Esophagus mucosa (tissue), 1 donor: ENCODE measurements around the gene LMOD2. TPM values are rescaled to one million over a fixed set of nuclear protein-coding genes. Genes with fewer than 3 reads are reported as not detected.
A peak's percentile ranks its signal among the peaks of the same experiment; 100 is the strongest.

Experiments
- ATAC-seq: fragments of 200-7000 bp; cut with Tn5 transposase; one replicate; pipeline ENCODE4 v1.9.1; 2020
- total RNA-seq: library from RNA; stranded (reverse); gene quantifications from one replicate; pipeline ENCODE4 v1.2.4, GENCODE V29; 2023
- donor health status: DM: yes; HTN: yes; CAD: no.

The LMOD2 gene
- total RNA-seq, 1 donor from 2014 or later: not detected

GRCh38 chr7:123641901-123642300, 13.8 kb upstream of the LMOD2 start:
- no peak for ATAC-seq

GRCh38 chr7:123643495-123644441, 11.9 kb upstream of the LMOD2 start:
- ATAC-seq: no peak

GRCh38 chr7:123645516-123645915, 10.2 kb upstream of the LMOD2 start:
- no peak for ATAC-seq

- ATAC-seq: no peak
Observed at GRCh38 chr7:123647106-123647730, 8.4 kb upstream of the LMOD2 start.

GRCh38 chr7:123649964-123650363, 5.7 kb upstream of the LMOD2 start:
- ATAC-seq: no peak

DNA sequence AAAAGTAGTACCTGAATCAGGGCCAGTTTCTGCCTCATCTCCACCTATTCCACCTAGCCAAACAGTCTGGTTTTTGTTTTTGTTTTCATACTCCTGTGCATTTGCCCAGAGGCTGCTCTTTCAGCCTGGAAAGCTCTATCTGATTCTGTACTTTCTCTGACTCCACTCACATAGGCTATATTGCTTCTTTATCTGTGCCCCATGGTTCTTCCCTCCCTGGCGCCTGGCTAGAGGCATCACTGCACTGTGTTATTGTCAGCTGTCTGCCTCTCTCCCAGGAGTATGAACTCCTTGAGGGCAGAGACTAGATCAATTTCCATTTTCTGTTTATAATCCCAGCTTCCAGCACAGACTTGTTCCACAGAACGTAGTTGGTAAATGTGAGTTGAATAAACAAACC, 5.1 kb upstream of the LMOD2 start:
- no peak for ATAC-seq

GRCh38 chr7:123652406-123652805, 3.3 kb upstream of the LMOD2 start:
- no peak for ATAC-seq

DNA sequence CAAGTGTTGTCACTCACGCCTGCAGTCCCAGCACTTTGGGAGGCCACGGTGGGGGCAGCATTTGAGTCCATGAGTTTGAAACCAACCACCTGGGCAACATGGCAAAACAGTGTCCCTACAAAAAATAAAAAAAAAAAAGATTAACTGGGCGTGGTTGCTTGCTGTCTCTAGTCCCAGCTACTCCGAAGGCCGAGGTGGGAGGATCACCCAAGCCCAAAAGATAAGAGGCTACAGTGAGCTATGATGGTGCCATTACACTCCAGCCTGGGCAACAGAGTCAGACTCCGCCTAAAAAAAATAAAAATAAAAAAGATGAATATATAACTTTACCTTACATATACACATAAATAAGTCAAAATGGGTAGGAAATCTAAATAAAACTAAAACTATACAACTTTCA, 2.5 kb upstream of the LMOD2 start:
- no peak for ATAC-seq

DNA sequence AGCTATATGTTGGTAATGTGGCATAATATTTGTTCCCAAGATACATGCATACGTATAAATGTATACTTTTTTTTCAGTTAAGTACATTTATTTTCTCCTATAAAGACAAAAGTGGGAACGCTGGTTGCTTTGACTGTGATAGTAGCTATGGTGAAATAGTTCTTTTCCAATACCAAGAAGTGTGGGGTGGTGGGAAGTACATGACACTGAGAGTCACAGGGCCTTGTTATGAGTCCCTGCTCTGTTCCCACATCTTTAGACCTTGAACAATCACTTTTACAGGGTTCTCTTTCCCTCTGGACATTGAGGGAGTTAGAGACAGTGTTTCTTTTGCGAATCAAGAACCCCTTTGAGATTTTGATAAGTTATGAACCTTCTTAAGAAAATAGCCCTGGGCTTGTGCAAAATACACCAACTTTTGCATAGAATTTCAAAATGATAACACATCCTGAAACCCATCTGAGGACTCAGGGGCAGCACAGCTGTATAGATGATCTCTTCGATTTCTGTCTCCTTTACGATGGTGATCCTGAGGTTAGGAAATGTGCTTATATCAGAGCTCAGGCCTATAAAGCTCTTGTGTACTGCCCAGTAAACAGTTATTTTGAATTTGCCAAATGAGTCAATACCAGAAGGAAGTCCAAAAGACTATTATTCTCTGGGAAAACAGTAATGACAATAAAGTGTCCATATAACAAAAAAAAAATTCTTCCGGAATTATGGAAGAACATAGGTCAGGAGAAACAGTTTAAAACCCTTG, 1.1 kb downstream of the LMOD2 start:
- no peak for ATAC-seq

DNA sequence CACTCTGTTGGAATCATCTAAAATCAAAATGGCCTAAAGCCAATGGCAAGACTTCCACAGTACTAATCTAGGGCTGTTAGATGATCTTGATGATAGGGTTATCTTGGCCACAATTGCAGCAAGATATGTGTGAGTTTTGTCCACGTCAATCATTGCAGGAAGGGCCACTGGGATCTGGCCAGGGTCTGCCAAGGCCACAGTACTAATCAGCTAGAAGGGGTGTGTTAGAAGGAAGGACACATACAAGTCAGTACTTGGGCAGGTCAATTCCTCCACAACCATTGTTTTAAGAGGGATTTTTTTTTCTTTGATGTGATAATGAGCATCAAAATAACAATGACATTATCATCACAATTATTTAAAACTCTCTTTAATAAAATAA, 1.6 kb downstream of the LMOD2 start:
- ATAC-seq: no peak

DNA sequence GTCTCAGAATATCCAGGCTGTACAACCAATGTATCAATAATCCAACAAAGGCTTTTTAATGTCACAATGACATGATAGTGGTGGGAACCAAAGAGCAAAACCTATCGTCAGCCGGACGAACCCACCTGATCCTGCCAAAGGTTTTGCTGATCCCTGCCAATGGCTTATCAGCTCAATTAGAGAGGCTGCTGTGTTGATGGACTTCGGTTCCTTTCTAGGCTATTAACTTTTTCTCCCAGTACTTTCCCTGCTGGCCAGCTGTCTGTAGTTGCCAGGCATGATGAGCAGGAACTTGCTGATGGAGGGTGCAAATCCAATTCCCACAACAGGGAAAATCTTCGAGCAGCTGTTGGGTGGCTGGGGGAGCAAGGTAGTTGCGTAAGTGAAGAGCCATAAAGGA, 2.4 kb downstream of the LMOD2 start:
- ATAC-seq: no peak

- ATAC-seq: no peak
Observed at GRCh38 chr7:123660514-123661354, 5.1 kb downstream of the LMOD2 start.

- no peak for ATAC-seq
Observed at GRCh38 chr7:123661765-123662164, 6.1 kb downstream of the LMOD2 start.

GRCh38 chr7:123662293-123662692, 6.6 kb downstream of the LMOD2 start:
- no peak for ATAC-seq

- no peak for ATAC-seq
Observed at GRCh38 chr7:123662755-123663154, 7.1 kb downstream of the LMOD2 start.

DNA sequence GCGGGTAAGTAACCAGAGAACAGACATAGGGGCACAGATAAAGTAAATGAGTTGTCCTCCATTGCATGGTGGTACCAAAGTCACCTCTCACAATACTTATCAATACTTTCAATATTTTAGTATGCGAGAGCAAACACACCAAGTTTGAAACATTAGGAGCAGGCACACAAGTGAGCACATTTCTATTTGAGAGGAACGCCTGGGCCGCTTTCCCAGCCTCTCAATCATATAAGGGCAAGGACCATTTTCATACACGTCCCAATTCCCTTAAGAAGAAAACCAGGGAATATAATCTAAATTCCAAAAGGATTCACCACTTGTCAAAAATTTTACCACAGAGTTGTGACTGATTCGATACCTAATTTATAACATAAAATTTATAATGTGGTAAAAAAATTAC, 7.5 kb downstream of the LMOD2 start:
- no peak for ATAC-seq

- peak; percentile 74 for ATAC-seq
Observed at GRCh38 chr7:123665157-123665556, 9.5 kb downstream of the LMOD2 start.

DNA sequence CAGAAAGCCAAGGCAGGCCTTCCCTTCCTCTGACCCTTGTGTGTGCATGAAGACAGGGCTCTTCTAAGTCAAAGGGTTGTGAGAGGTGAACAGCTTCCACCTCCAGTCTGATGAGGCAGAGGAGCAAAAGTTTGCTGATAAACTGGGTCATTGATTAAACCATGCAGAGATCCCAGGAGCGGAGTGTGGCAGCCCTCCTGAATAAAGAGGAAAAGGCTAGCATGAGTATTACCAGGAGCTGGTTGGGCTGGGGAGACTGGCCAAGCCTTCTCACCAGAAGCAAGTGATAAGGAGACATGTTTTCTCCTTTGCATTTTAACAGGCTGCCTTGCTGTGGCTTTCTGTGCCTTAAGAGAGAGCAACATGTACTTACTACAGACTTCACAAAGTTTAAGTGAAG, 10.2 kb downstream of the LMOD2 start:
- ATAC-seq: no peak

DNA sequence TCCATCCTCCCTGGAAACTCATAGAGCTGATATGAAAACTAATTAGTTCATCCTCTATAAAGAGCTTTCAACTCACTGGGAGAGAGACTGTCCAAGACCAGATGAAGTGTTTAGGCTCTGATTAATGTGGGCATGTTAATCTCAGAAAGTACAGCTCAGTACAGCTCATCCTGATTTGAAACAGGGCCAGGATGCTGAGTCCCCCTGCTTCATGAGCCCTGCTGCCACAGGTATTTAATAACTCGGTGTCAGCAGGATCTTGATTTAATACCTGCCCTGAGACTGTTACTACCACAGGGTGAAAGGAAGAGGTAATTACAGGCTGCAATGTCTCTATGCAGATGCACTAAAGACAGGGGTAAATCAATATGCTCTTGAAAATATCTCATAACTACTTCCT, 10.8 kb downstream of the LMOD2 start:
- no peak for ATAC-seq

DNA sequence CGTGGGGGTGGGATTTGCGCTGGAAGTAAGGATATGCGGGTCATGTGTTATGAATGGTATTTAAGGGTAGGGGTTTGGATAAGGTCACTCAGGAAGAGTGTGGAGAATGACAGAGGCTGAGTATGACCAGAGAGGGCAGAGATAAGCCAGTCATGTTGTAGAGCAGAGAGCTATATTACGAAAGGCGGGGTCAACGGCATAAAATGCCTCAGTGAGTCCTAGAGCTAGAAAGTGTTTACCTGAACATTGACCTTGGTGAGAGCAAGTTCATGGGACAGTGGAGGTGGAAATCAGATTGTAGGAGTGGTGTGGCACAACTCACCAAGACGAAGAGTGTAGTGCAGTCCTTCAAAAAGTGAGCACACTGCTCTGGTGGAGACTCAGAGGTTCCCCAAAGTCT, 13.8 kb downstream of the LMOD2 start:
- no peak for ATAC-seq

- peak; percentile 56 for ATAC-seq
Observed at GRCh38 chr7:123673137-123673732, 17.6 kb downstream of the LMOD2 start.
